SU-DHL-6 (cell line): Measurements from ENCODE around the gene PLPP3.

Experiments used
- H2AFZ ChIP-seq: fragments of 200-600 bp; sonication (generic); 2 replicates; pipeline ENCODE4 v1.6.1; 2014; ENCODE audit warnings: low read depth, mild to moderate bottlenecking, moderate library complexity, mixed read lengths, antibody characterized with exemption, low read length; ENCODE audit not compliant: severe bottlenecking
- H3F3A ChIP-seq: fragments of 200-600 bp; shearing (Covaris generic); 2 replicates; pipeline ENCODE4 v1.6.0; 2016; ENCODE audit warnings: antibody characterized with exemption, mild to moderate bottlenecking; ENCODE audit not compliant: insufficient read depth
- H3K27ac ChIP-seq: fragments of 200-600 bp; sonication (generic); 2 replicates; pipeline ENCODE4 v1.5.1; 2016; ENCODE audit warnings: low read depth, mild to moderate bottlenecking, low read length, moderate library complexity, mixed read lengths
- H3K27me3 ChIP-seq: fragments of 200-600 bp; sonication (generic), shearing (Covaris generic); 2 replicates; pipeline ENCODE4 v1.6.0; 2014; ENCODE audit warnings: mild to moderate bottlenecking, low read length
- H3K36me3 ChIP-seq: fragments of 200-600 bp; sonication (generic); 2 replicates; pipeline ENCODE4 v1.6.1; 2014; ENCODE audit warnings: mild to moderate bottlenecking, low read length, mixed read lengths
- H3K4me2 ChIP-seq: fragments of 300-600, 200-600 bp; shearing (Covaris generic), sonication (generic); 2 replicates; pipeline ENCODE4 v1.6.0; 2014; ENCODE audit warnings: low read length, low read depth, mild to moderate bottlenecking; ENCODE audit not compliant: poor library complexity, severe bottlenecking
- H3K4me3 ChIP-seq: fragments of 200-600 bp; sonication (generic); 2 replicates; pipeline ENCODE4 v1.5.1; 2014; ENCODE audit warnings: antibody characterized with exemption, low read length, mild to moderate bottlenecking, mixed read lengths; ENCODE audit not compliant: insufficient read depth, poor library complexity, severe bottlenecking
- H3K79me2 ChIP-seq: fragments of 200-600 bp; sonication (generic); 2 replicates; pipeline ENCODE4 v1.6.1; 2014; ENCODE audit warnings: mild to moderate bottlenecking, low read length, moderate library complexity; ENCODE audit not compliant: insufficient read depth
- H3K9ac ChIP-seq: fragments of 200-600 bp; sonication (generic); 2 replicates; pipeline ENCODE4 v1.7.0; 2014; ENCODE audit warnings: mild to moderate bottlenecking, low read length
- H3K9me2 ChIP-seq: fragments of 200-600 bp; sonication (generic); replicated peaks from 2 replicates; pipeline ENCODE4 v1.6.1; 2014; ENCODE audit warnings: low read length; ENCODE audit not compliant: insufficient read depth
- H3K9me3 ChIP-seq: fragments of 200-600 bp; sonication (generic); 2 replicates; pipeline ENCODE4 v1.6.1; 2014; ENCODE audit warnings: low read length, mixed read lengths; ENCODE audit not compliant: insufficient read depth
- H4K20me1 ChIP-seq: fragments of 200-600 bp; sonication (generic); 2 replicates; pipeline ENCODE4 v1.6.1; 2014; ENCODE audit warnings: low read depth, mild to moderate bottlenecking, antibody characterized with exemption, low read length, moderate library complexity, mixed read lengths
- EZH2phosphoT487 ChIP-seq: fragments of 200-600 bp; sonication (generic), shearing (Covaris generic); conservative IDR thresholded peaks from 2 replicates; pipeline ENCODE4 v1.6.1; 2018; ENCODE audit warnings: mild to moderate bottlenecking, antibody characterized with exemption, low read length, moderate library complexity, mixed read lengths
- TF ChIP-seq, protein P1 (sequence below): fragments of 200-600 bp; sonication (generic); IDR thresholded peaks from one replicate; pipeline ENCODE4 v1.5.1; 2017; ENCODE audit warnings: antibody characterized with exemption, mild to moderate bottlenecking, low read length, moderate library complexity; ENCODE audit not compliant: insufficient read depth, poor library complexity, severe bottlenecking

PLPP3 gene

DNA sequence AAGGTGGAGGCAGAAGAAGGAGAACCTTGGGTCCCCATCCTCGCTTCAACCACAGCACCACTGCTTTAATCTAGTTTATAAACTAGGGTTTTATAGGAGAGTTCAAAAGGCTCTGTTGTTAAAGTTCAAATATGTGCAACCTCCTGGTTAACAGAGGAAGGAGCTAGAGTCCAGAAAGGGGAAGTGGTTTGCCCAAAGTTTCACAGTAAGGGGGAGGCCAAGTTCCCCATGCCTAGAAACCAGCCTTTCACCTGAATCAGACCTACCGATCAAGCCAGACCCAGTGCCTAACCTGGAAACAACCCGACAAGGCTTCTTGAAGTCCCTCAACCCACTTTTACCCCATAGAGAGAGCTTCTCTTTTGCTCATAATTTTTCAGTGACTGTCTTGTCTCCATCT is 106.5 kb downstream of the PLPP3 start:
- H3K79me2 ChIP-seq: no peaks in the 10 kb centered on the region
- H3K27ac ChIP-seq: no peak overlapping the region

GRCh38 chr1:56469640-56470371 is 109.6 kb downstream of the PLPP3 start:
- H3K4me3 ChIP-seq: no peak overlapping the region
- no peaks in the 10 kb centered on the region for H4K20me1 ChIP-seq
- no peak overlapping the region for H3K9ac ChIP-seq
- no peaks in the 10 kb centered on the region for H3K27me3 ChIP-seq
- no peaks in the 10 kb centered on the region for H3F3A ChIP-seq
- H3K36me3 ChIP-seq: no peaks in the 10 kb centered on the region
- no peak overlapping the region for H3K27ac ChIP-seq
- no peaks in the 10 kb centered on the region for H3K9me2 ChIP-seq
- H3K4me2 ChIP-seq: no peak overlapping the region
- no peak overlapping the region for H2AFZ ChIP-seq
- H3K79me2 ChIP-seq: no peaks in the 10 kb centered on the region
- TF ChIP-seq EZH2phosphoT487: no peak
- TF ChIP-seq, protein P1, sequence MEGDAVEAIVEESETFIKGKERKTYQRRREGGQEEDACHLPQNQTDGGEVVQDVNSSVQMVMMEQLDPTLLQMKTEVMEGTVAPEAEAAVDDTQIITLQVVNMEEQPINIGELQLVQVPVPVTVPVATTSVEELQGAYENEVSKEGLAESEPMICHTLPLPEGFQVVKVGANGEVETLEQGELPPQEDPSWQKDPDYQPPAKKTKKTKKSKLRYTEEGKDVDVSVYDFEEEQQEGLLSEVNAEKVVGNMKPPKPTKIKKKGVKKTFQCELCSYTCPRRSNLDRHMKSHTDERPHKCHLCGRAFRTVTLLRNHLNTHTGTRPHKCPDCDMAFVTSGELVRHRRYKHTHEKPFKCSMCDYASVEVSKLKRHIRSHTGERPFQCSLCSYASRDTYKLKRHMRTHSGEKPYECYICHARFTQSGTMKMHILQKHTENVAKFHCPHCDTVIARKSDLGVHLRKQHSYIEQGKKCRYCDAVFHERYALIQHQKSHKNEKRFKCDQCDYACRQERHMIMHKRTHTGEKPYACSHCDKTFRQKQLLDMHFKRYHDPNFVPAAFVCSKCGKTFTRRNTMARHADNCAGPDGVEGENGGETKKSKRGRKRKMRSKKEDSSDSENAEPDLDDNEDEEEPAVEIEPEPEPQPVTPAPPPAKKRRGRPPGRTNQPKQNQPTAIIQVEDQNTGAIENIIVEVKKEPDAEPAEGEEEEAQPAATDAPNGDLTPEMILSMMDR: no peak
- H3K9me3 ChIP-seq: no peaks in the 10 kb centered on the region

More for the DNA sequence above, 106.5 kb downstream of the PLPP3 start:
- H3F3A ChIP-seq: no peaks in the 10 kb centered on the region
- TF ChIP-seq EZH2phosphoT487: no peak
- no peaks in the 10 kb centered on the region for H3K36me3 ChIP-seq
- H2AFZ ChIP-seq: no peak overlapping the region
- no peak overlapping the region for H3K4me3 ChIP-seq
- H3K9me2 ChIP-seq: no peaks in the 10 kb centered on the region
- no peak overlapping the region for H3K4me2 ChIP-seq
- H4K20me1 ChIP-seq: no peaks in the 10 kb centered on the region
- no peaks in the 10 kb centered on the region for H3K27me3 ChIP-seq
- no peaks in the 10 kb centered on the region for H3K9me3 ChIP-seq
- no peak overlapping the region for H3K9ac ChIP-seq

DNA sequence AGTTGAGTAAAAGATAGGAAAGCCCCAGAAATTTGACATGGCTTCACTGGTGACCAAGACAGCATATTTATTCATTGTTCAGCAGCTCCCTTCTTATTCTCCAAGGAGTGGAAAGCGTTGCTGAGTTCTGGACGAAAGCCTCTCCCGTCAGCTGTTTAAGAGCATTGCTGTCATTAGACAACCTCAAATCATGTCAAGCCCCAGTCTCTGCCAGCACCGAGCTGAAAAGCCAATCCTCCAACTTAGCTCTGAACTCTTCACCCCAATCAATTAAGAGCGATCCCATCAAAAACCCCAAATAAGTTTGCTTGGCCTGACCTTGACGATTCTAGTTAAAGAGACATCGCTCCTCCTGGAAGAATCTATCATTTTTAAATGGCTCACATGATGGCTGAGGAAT is 110.8 kb downstream of the PLPP3 start:
- Histone ChIP-seq H3K9ac (no peak overlapping the region), H3K27me3 (no peaks in the 10 kb centered on the region), H3K9me3 (no peaks in the 10 kb centered on the region), H3K9me2 (no peaks in the 10 kb centered on the region), H3K79me2 (no peaks in the 10 kb centered on the region), H3K36me3 (no peaks in the 10 kb centered on the region), H4K20me1 (no peaks in the 10 kb centered on the region), H2AFZ (no peak overlapping the region), H3K4me2 (no peak overlapping the region), H3F3A (no peaks in the 10 kb centered on the region), H3K27ac (no peak overlapping the region), H3K4me3 (no peak overlapping the region)
- TF ChIP-seq EZH2phosphoT487: no peak
- TF ChIP-seq, protein P1: no peak

DNA sequence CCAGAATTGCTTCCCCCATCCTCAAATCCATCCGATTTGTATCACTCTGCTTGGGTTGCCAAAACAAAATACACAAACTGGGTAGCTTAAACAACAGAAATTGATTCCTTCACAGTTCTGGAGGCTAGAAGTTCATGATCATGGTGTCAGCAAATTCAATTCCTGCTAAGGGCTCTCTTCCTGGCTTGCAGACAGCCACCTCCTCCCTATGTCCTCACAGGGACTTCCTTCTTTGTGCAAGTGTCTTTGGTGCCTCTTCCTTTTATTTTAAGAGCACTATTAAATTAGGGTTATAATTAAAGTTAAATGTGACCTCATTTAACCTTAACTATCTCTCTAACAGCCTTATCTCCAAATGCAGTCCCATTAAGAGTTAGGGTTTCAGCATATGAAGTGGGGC is 112.8 kb downstream of the PLPP3 start:
- no peaks in the 10 kb centered on the region for H3K9me2 ChIP-seq
- H3K9ac ChIP-seq: no peak overlapping the region
- no peak for TF ChIP-seq EZH2phosphoT487
- TF ChIP-seq, protein P1: no peak
- no peak overlapping the region for H2AFZ ChIP-seq
- no peaks in the 10 kb centered on the region for H3K27me3 ChIP-seq
- no peaks in the 10 kb centered on the region for H3F3A ChIP-seq
- no peak overlapping the region for H3K4me2 ChIP-seq
- no peaks in the 10 kb centered on the region for H4K20me1 ChIP-seq
- H3K27ac ChIP-seq: no peak overlapping the region
- H3K36me3 ChIP-seq: no peaks in the 10 kb centered on the region
- H3K9me3 ChIP-seq: no peaks in the 10 kb centered on the region
- H3K79me2 ChIP-seq: no peaks in the 10 kb centered on the region
- no peak overlapping the region for H3K4me3 ChIP-seq
